ENCODE measurements around the gene HYKK. TPM values are rescaled to one million over a fixed set of nuclear protein-coding genes. Genes with fewer than 3 reads are reported as not detected.
"Not testable (repeated sequence)": the region's sequence is repeated elsewhere in the genome, so short reads cannot be mapped to it uniquely, and the experiment has no call there.

Gene HYKK
- total RNA-seq, 1 donor, result 1.7 TPM

- TF ChIP-seq CTCF (IDR thresholded peaks at IDR 0.05; ENCODE audit: insufficient read depth, low read depth, low read length), result no peak
- no peak for DNase-seq (ENCODE audit: low read depth)
- H3K4me3 ChIP-seq (ENCODE audit: low read depth, low read length), result no peak overlapping the region
Measured at GRCh38 chr15:78524230-78524629, 16.9 kb downstream of the HYKK start.

GRCh38 chr15:78527325-78527724, 19.9 kb downstream of the HYKK start:
- no peak for DNase-seq (ENCODE audit: low read depth)
- no peak for TF ChIP-seq CTCF (IDR thresholded peaks at IDR 0.05; ENCODE audit: insufficient read depth, low read depth, low read length)
- no peak overlapping the region for H3K4me3 ChIP-seq (ENCODE audit: low read depth, low read length)

- no peak for DNase-seq (ENCODE audit: low read depth)
- TF ChIP-seq CTCF (IDR thresholded peaks at IDR 0.05; ENCODE audit: insufficient read depth, low read depth, low read length), result no peak
- no peak overlapping the region for H3K4me3 ChIP-seq (ENCODE audit: low read depth, low read length)
Measured at GRCh38 chr15:78533331-78533730, 26.0 kb downstream of the HYKK start.

DNA sequence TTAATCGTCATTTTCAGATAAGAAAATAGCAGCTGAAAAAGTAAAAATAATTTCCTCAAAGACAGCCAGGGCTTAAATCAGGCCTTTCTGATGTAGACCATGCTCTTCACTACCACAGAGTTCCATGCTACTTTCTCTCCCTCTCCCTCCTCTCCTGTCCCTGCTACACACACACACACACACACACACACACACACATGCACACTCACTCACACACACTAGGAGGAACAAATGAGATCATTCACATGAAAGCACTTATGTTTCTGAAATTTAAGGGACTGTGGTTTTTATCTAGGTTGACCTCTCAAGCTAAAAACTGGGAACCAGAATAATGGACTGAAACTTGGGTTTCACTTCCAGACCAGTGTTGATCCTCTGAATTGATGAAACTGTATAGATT, 28.8 kb downstream of the HYKK start:
- no peak overlapping the region for H3K4me3 ChIP-seq (ENCODE audit: low read depth, low read length)
- TF ChIP-seq CTCF (IDR thresholded peaks at IDR 0.05; ENCODE audit: insufficient read depth, low read depth, low read length), result no peak
- DNase-seq (ENCODE audit: low read depth), result no peak

- no peak overlapping the region for H3K4me3 ChIP-seq (ENCODE audit: low read depth, low read length)
- no peak for TF ChIP-seq CTCF (IDR thresholded peaks at IDR 0.05; ENCODE audit: insufficient read depth, low read depth, low read length)
- no peak for DNase-seq (ENCODE audit: low read depth)
Measured at GRCh38 chr15:78537266-78537905, 30.0 kb downstream of the HYKK start.

- no peak for DNase-seq (ENCODE audit: low read depth)
- H3K4me3 ChIP-seq (ENCODE audit: low read depth, low read length), result no peak overlapping the region
- TF ChIP-seq CTCF (IDR thresholded peaks at IDR 0.05; ENCODE audit: insufficient read depth, low read depth, low read length), result no peak
Measured at GRCh38 chr15:78538358-78538757, 31.0 kb downstream of the HYKK start.

DNA sequence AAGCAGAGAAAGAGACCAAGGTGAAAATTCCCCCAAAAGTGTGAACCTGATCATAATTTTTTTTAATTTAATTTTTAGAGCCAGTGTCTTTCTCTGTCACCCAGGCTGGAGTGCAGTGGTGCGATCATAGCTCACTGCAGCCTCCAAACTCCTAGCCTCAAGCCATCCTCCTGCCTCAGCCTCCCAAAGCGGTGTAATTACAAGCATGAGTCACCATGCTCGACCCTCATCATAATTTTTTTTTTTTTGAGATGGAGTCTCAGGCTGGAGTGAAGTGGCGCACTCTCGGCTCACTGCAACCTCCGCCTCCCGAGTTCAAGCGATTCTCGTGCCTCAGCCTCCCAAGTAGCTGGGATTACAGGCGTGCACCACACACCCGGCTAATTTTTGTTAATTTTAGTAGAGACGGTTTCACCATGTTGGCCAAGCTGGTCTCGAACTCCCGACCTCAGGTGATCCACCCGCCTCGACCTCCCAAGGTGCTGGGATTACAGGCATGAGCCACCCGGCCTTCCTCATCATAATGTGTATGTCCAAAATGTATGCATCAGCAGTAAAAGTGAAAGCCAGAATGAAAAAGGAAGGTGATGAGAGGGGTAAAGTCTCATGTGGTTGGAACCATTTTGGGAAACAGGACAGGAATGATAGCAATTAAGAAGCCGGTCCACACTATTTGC, 32.2 kb downstream of the HYKK start:
- not testable (repeated sequence) for DNase-seq (ENCODE audit: low read depth)
- peak overlapping the region; percentile 72 for H3K4me3 ChIP-seq (ENCODE audit: low read depth, low read length)

Measured in fibroblast of villous mesenchyme (primary cell).